HEK293 (cell line): Measurements from ENCODE around the gene THY1.

Experiments
- CTCF ChIA-PET: fragments of 350-600 bp; formaldehyde crosslinking; extraction: SDS; loops from one replicate; lab custom pipeline; 2021; ENCODE audit warnings: antibody characterized with exemption; lab: Yijun Ruan, JAX
- POLR2A ChIA-PET: fragments of 300-600 bp; formaldehyde crosslinking; extraction: SDS; loops from one replicate; lab custom pipeline; 2020; ENCODE audit warnings: antibody characterized with exemption, inconsistent platforms; lab: Yijun Ruan, JAX
- H3K27ac ChIP-seq: fragments of 200-500 bp; sonication (Bioruptor generic); 2 replicates; pipeline ENCODE4 v1.5.1; 2014; ENCODE audit warnings: low read depth, low read length, control low read depth, inconsistent platforms; ENCODE audit errors: extremely low read depth
- H3K36me3 ChIP-seq, 2 experiments: fragments of 200-500 bp in 1 of 2; sonication (Bioruptor generic) in 1 of 2; 1 replicate in 1 of 2; 2 replicates in 1 of 2; pipeline ENCODE4 v1.5.1; 2014 to 2017; ENCODE audit warnings: inconsistent platforms in 2 of 2, low read length in 2 of 2; ENCODE audit not compliant: control insufficient read depth in 2 of 2, insufficient read depth in 1 of 2
- H3K4me1 ChIP-seq: fragments of 200-500 bp; sonication (Bioruptor generic); 2 replicates; pipeline ENCODE4 v1.5.1; 2014; ENCODE audit warnings: mild to moderate bottlenecking, low read length, inconsistent platforms; ENCODE audit not compliant: control insufficient read depth, insufficient read depth
- H3K4me3 ChIP-seq: 2 replicates; pipeline ENCODE4 v1.5.1; 2011; ENCODE audit warnings: low read depth, mild to moderate bottlenecking, control low read depth, low read length, moderate library complexity
- H3K9me3 ChIP-seq: fragments of 200-500 bp; sonication (Bioruptor generic); 2 replicates; pipeline ENCODE4 v1.5.1; 2014; ENCODE audit warnings: low read depth, low read length, inconsistent platforms; ENCODE audit not compliant: control insufficient read depth, insufficient read depth
- HIC1 ChIP-seq: fragments of 450-650 bp; formaldehyde crosslinking; IDR thresholded peaks from 2 replicates; pipeline ENCODE4 v1.5.1; 2016; ENCODE audit warnings: missing biosample characterization, missing genetic modification characterization
- KLF10 ChIP-seq: fragments of 450-650 bp; IDR thresholded peaks from 2 replicates; pipeline ENCODE4 v1.5.1; 2018; ENCODE audit warnings: missing biosample characterization, mild to moderate bottlenecking, missing genetic modification characterization
- KLF16 ChIP-seq: fragments of 450-650 bp; formaldehyde crosslinking; IDR thresholded peaks from 2 replicates; pipeline ENCODE4 v1.5.1; 2017; ENCODE audit warnings: missing biosample characterization, missing genetic modification characterization
- SETDB1 ChIP-seq: IDR thresholded peaks from one replicate; pipeline ENCODE4 v1.6.1; 2017; ENCODE audit warnings: mild to moderate bottlenecking, low read length, moderate library complexity, mixed read lengths; ENCODE audit not compliant: insufficient read length
- TCF7L2 ChIP-seq: IDR thresholded peaks from 2 replicates; pipeline ENCODE4 v1.6.1; 2011; ENCODE audit warnings: low read depth, mild to moderate bottlenecking, inconsistent platforms, low read length, moderate library complexity, borderline replicate concordance
- ZFP69B ChIP-seq: fragments of 450-650 bp; formaldehyde crosslinking; IDR thresholded peaks from 2 replicates; pipeline ENCODE4 v1.5.1; 2016; ENCODE audit warnings: missing biosample characterization, missing genetic modification characterization
- ZNF19 ChIP-seq: fragments of 450-650 bp; formaldehyde crosslinking; IDR thresholded peaks from 2 replicates; pipeline ENCODE4; 2016; ENCODE audit warnings: missing biosample characterization, missing genetic modification characterization, low read depth
- ZNF2 ChIP-seq: fragments of 450-650 bp; formaldehyde crosslinking; IDR thresholded peaks from 2 replicates; pipeline ENCODE4 v1.5.1; 2016; ENCODE audit warnings: missing biosample characterization, missing genetic modification characterization
- ZNF335 ChIP-seq: fragments of 450-650 bp; formaldehyde crosslinking; conservative IDR thresholded peaks from 2 replicates; pipeline ENCODE4 v1.5.1; 2016; ENCODE audit warnings: missing biosample characterization, missing genetic modification characterization
- ZNF423 ChIP-seq: fragments of 450-650 bp; formaldehyde crosslinking; IDR thresholded peaks from 2 replicates; pipeline ENCODE4 v1.5.1; 2016; ENCODE audit warnings: missing biosample characterization, missing genetic modification characterization
- ZNF501 ChIP-seq: fragments of 450-650 bp; formaldehyde crosslinking; IDR thresholded peaks from 2 replicates; pipeline ENCODE4 v1.5.1; 2016; ENCODE audit warnings: missing biosample characterization, missing genetic modification characterization
- ZNF514 ChIP-seq: fragments of 450-650 bp; formaldehyde crosslinking; IDR thresholded peaks from 2 replicates; pipeline ENCODE4 v1.5.1; 2016; ENCODE audit warnings: missing biosample characterization, missing genetic modification characterization
- ZNF530 ChIP-seq: fragments of 450-650 bp; formaldehyde crosslinking; IDR thresholded peaks from 2 replicates; pipeline ENCODE4 v1.5.1; 2016; ENCODE audit warnings: low read depth, missing biosample characterization, missing genetic modification characterization
- ZNF561 ChIP-seq: fragments of 450-650 bp; IDR thresholded peaks from 2 replicates; pipeline ENCODE4 v1.5.1; 2018; ENCODE audit warnings: missing biosample characterization, missing genetic modification characterization, borderline replicate concordance
- ZNF777 ChIP-seq: fragments of 450-650 bp; formaldehyde crosslinking; IDR thresholded peaks from 2 replicates; pipeline ENCODE4 v1.5.1; 2017; ENCODE audit warnings: missing biosample characterization, missing genetic modification characterization, borderline replicate concordance
- TF ChIP-seq, protein P1 (sequence below): fragments of 450-650 bp; formaldehyde crosslinking; IDR thresholded peaks from 2 replicates; pipeline ENCODE4 v1.5.1; 2016; ENCODE audit warnings: missing biosample characterization, missing genetic modification characterization
- TF ChIP-seq, protein P2 (sequence below): fragments of 450-650 bp; IDR thresholded peaks from 2 replicates; pipeline ENCODE4 v1.5.1; 2018; ENCODE audit warnings: missing biosample characterization, mild to moderate bottlenecking, missing genetic modification characterization
- TF ChIP-seq, protein P3 (sequence below): fragments of 450-650 bp; formaldehyde crosslinking; IDR thresholded peaks from 2 replicates; pipeline ENCODE4 v1.5.1; 2016; ENCODE audit warnings: missing biosample characterization, missing genetic modification characterization, low read depth

Gene THY1

DNA sequence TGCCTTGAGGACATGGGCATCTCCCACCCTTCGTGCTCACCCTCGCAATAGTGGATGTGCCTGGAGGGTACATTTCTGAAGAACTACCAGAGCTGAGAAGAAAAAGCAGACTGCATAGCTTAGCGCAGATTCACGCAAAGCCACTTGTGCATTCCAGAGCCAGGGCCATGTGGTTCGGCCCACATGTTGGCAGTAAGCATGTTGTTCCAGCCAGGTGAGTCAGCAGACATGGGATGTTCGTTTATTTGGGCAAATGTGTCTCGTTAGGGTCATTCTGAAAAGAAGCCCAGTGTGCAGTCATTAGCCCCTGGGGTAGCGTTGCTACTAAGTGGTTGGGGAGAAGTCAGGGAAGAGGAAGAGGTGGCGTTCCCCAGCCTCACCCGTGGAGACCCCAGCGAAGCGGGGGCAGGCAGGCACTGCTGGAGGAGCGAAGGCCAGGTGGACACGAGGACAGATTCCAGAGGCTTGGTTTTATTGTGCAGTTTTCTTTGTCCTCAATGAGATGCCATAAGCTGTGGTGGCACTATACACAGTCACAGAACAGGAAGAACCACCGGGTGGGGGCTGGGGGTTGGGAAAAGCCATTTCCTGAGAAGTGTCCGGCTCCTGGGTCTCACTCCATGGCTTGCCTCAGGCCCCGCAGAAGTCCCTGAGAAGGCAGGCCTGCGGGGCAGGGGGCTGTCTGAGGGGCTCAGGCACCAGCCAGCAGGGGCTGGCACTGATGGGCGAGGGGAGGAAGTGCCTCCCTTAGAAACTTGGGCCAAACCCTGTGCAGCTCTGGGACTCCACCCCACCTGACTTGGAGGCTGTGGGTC lies 5.0 kb downstream of the THY1 start (continued):
- TF ChIP-seq HIC1 (tag by site-specific recombination) (no peak), KLF16 (tag by site-specific recombination) (no peak), ZNF335 (tag by site-specific recombination) (no peak), ZNF561 (tag by site-specific recombination) (no peak)
- TF ChIP-seq, protein P1, sequence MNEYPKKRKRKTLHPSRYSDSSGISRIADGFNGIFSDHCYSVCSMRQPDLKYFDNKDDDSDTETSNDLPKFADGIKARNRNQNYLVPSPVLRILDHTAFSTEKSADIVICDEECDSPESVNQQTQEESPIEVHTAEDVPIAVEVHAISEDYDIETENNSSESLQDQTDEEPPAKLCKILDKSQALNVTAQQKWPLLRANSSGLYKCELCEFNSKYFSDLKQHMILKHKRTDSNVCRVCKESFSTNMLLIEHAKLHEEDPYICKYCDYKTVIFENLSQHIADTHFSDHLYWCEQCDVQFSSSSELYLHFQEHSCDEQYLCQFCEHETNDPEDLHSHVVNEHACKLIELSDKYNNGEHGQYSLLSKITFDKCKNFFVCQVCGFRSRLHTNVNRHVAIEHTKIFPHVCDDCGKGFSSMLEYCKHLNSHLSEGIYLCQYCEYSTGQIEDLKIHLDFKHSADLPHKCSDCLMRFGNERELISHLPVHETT (tag by site-specific recombination), result no peak

DNA sequence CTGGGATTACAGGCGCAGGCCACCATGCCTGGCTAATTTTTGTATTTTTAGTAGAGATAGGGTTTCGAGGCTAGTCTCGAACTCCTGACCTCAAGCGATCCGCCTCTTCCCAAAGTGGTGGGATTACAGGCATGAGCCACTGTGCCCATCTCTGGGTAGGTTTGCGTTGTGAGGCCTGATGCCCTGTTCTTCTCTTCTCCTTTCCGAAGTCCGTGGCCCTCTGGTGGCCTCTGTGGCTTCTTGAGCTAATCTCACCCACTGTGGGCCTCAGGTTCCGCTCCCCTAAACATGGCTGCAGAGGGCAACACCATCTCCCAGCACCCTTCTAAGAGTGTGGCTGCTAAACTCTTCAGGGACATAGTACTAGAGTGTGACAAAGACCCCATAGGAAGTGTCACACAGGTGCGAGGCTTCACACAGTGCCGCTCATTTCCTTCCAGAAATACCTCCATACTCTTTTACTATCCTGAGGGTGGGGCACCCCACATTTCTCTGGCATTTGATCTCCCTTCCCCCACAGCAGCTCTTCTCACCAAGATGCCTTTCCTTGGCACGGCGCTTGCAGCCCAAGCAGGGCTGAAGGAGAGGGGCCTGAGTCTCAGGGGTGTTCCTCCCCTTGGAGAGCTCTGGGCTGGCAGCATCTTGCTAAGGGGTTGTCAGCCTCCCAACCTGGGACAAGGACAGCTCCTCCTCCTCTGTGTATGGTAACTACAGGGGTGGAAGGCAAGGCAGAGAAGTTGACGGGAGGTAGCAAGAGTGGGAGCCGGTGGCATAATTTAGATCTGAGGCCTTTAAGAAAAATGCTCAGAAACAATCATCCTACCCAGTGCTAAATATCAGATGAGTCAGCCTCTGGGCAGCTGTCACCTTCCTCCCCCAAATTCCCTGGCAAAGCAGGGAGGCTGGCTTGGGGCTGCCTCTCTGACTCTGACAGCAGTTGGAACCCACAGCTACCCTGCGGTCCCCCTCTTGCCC lies 6.1 kb downstream of the THY1 start:
- H3K36me3 ChIP-seq, result no peaks in the 10 kb centered on the region
- TF ChIP-seq ZFP69B (tag by site-specific recombination), result no peak
- TF ChIP-seq ZNF423 (tag by site-specific recombination), result no peak
- TF ChIP-seq ZNF19 (tag by site-specific recombination), result no peak
- no peak for TF ChIP-seq ZNF514 (tag by site-specific recombination)
- no peak for TF ChIP-seq ZNF501 (tag by site-specific recombination)
- no peak for TF ChIP-seq KLF10 (tag by site-specific recombination)
- TF ChIP-seq, protein P2, sequence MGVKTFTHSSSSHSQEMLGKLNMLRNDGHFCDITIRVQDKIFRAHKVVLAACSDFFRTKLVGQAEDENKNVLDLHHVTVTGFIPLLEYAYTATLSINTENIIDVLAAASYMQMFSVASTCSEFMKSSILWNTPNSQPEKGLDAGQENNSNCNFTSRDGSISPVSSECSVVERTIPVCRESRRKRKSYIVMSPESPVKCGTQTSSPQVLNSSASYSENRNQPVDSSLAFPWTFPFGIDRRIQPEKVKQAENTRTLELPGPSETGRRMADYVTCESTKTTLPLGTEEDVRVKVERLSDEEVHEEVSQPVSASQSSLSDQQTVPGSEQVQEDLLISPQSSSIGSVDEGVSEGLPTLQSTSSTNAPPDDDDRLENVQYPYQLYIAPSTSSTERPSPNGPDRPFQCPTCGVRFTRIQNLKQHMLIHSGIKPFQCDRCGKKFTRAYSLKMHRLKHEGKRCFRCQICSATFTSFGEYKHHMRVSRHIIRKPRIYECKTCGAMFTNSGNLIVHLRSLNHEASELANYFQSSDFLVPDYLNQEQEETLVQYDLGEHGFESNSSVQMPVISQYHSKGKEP, result no peak
- H3K4me3 ChIP-seq, result no peak overlapping the region
- H3K27ac ChIP-seq, result no peak overlapping the region
- no peaks in the 10 kb centered on the region for H3K9me3 ChIP-seq
- H3K4me1 ChIP-seq, result no peaks in the 10 kb centered on the region
- CTCF ChIA-PET, result interaction anchor here (0.7 kb wide), 1 partner anchor 1677 kb away, joined by 3 read pairs; no protein-coding TSS in a partner anchor
- POLR2A ChIA-PET, result no interaction called here

DNA sequence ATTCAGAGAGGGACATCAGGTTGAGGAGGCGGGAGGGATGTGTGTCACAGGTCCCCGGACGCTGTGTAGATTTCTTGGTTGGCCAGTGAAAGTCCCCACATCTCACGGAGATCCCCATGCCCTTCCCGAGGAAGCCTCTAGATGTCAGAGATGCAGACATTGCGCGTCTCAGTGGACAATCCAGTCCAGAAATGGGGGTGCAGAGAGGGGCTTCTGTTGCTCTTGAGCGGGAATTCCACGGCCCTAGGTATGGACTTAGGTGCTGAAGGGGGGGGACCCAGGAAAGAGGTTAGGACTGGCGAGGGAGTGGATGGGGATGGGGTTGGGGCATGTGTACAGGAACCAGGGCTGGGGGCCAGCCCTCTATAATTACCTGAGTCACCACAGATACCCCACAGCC lies 7.0 kb downstream of the THY1 start:
- H3K4me3 ChIP-seq, result no peak overlapping the region
- no peaks in the 10 kb centered on the region for H3K4me1 ChIP-seq
- TF ChIP-seq, protein P3, sequence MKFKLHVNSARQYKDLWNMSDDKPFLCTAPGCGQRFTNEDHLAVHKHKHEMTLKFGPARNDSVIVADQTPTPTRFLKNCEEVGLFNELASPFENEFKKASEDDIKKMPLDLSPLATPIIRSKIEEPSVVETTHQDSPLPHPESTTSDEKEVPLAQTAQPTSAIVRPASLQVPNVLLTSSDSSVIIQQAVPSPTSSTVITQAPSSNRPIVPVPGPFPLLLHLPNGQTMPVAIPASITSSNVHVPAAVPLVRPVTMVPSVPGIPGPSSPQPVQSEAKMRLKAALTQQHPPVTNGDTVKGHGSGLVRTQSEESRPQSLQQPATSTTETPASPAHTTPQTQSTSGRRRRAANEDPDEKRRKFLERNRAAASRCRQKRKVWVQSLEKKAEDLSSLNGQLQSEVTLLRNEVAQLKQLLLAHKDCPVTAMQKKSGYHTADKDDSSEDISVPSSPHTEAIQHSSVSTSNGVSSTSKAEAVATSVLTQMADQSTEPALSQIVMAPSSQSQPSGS (tag by site-specific recombination), result no peak
- TF ChIP-seq KLF16 (tag by site-specific recombination) (no peak), ZNF777 (tag by site-specific recombination) (no peak), TCF7L2 (no peak), ZNF530 (no peak), SETDB1 (no peak), ZNF2 (tag by site-specific recombination) (no peak)
- H3K36me3 ChIP-seq, result no peaks in the 10 kb centered on the region
- CTCF ChIA-PET, result interaction anchor here (0.7 kb wide), 1 partner anchor 1215 kb away, joined by 3 read pairs; no protein-coding TSS in a partner anchor
- no peak overlapping the region for H3K27ac ChIP-seq
- POLR2A ChIA-PET, result interaction anchor here (0.5 kb wide), 1 partner anchor 301 kb away, joined by 3 read pairs; no protein-coding TSS in a partner anchor
- H3K9me3 ChIP-seq, result no peaks in the 10 kb centered on the region
